SU-DHL-6 (cell line): ENCODE data around the gene RUNX1.

Experiments
- CTCF ChIP-seq: fragments of 200-600 bp; sonication (generic); IDR thresholded peaks from one replicate; pipeline ENCODE4 v1.5.1; 2017; ENCODE audit warnings: antibody characterized with exemption, mild to moderate bottlenecking, low read length, moderate library complexity; ENCODE audit not compliant: insufficient read depth, poor library complexity, severe bottlenecking
- EZH2phosphoT487 ChIP-seq: fragments of 200-600 bp; sonication (generic), shearing (Covaris generic); conservative IDR thresholded peaks from 2 replicates; pipeline ENCODE4 v1.6.1; 2018; ENCODE audit warnings: mild to moderate bottlenecking, antibody characterized with exemption, low read length, moderate library complexity, mixed read lengths

GRCh38 chr21:35026153-35026500 is 23.0 kb downstream of the RUNX1 start:
- TF ChIP-seq EZH2phosphoT487, result no peak
- TF ChIP-seq CTCF, result no peak
